Neutrophil (primary cell): ENCODE data around the gene PCDHGA2.

ENCODE experiments used
- H3K27ac ChIP-seq: fragments of 200-600 bp; sonication (generic); 2 replicates; pipeline ENCODE4 v1.5.1; 2016; ENCODE audit warnings: mild to moderate bottlenecking, moderate library complexity
- H3K27me3 ChIP-seq: fragments of 200-600 bp; sonication (generic); 2 replicates; pipeline ENCODE4 v1.6.0; 2016; ENCODE audit warnings: mild to moderate bottlenecking
- H3K36me3 ChIP-seq: fragments of 200-600 bp; sonication (generic); 2 replicates; pipeline ENCODE4 v1.5.1; 2017
- H3K4me1 ChIP-seq, 2 experiments: fragments of 200-600 bp in 1 of 2; sonication (generic) in 1 of 2; 1 replicate in 1 of 2; 2 replicates in 1 of 2; pipeline versions ENCODE4 v1.5.1 to v1.6.1; 2013 to 2016; ENCODE audit warnings: low read depth in 1 of 2, low read length in 1 of 2, mild to moderate bottlenecking in 1 of 2, moderate library complexity in 1 of 2; ENCODE audit not compliant: control insufficient read depth in 1 of 2, insufficient read depth in 1 of 2
- H3K4me3 ChIP-seq, 2 experiments: fragments of 200-600 bp in 1 of 2; sonication (generic) in 1 of 2; 1 replicate in 1 of 2; 2 replicates in 1 of 2; pipeline ENCODE4 v1.5.1; 2013 to 2016; ENCODE audit warnings: low read depth in 1 of 2, low read length in 1 of 2, mild to moderate bottlenecking in 1 of 2, moderate library complexity in 1 of 2
- H3K9me3 ChIP-seq: fragments of 200-600 bp; sonication (generic); 2 replicates; pipeline ENCODE4 v1.5.1; 2016
- TF ChIP-seq, protein P1 (sequence below): fragments of 200-600 bp; sonication (generic); IDR thresholded peaks from 2 replicates; pipeline ENCODE4 v1.5.1; 2016; ENCODE audit warnings: antibody characterized with exemption

The PCDHGA2 gene

DNA sequence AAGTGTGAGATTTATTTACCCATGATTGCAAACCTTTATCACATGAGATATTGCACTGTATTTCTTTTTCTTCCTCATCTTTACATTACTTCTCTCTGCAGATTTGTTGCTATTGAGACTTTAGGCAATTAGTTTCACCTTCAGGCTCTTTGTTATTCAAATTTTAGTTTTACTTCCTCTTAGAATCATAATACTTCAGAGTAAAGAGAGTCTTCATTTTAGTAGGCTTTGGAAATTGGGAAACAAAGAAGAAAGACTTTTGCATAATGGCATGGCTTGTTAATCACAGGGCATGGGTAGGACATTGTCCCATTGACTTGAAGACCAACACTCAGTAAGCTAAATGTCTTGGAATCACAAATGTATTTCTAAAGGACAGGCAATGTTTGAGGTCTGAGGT, 24.2 kb downstream of the PCDHGA2 start:
- no peaks in the 10 kb centered on the region for H3K4me1 ChIP-seq
- H3K9me3 ChIP-seq, result peaks cover 45% of the 10 kb centered on the region
- TF ChIP-seq, protein P1, sequence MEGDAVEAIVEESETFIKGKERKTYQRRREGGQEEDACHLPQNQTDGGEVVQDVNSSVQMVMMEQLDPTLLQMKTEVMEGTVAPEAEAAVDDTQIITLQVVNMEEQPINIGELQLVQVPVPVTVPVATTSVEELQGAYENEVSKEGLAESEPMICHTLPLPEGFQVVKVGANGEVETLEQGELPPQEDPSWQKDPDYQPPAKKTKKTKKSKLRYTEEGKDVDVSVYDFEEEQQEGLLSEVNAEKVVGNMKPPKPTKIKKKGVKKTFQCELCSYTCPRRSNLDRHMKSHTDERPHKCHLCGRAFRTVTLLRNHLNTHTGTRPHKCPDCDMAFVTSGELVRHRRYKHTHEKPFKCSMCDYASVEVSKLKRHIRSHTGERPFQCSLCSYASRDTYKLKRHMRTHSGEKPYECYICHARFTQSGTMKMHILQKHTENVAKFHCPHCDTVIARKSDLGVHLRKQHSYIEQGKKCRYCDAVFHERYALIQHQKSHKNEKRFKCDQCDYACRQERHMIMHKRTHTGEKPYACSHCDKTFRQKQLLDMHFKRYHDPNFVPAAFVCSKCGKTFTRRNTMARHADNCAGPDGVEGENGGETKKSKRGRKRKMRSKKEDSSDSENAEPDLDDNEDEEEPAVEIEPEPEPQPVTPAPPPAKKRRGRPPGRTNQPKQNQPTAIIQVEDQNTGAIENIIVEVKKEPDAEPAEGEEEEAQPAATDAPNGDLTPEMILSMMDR, result no peak
- H3K4me3 ChIP-seq, result no peak overlapping the region
- H3K36me3 ChIP-seq, result no peaks in the 10 kb centered on the region
- peaks cover 100% of the 10 kb centered on the region for H3K27me3 ChIP-seq
- H3K27ac ChIP-seq, result no peak overlapping the region

DNA sequence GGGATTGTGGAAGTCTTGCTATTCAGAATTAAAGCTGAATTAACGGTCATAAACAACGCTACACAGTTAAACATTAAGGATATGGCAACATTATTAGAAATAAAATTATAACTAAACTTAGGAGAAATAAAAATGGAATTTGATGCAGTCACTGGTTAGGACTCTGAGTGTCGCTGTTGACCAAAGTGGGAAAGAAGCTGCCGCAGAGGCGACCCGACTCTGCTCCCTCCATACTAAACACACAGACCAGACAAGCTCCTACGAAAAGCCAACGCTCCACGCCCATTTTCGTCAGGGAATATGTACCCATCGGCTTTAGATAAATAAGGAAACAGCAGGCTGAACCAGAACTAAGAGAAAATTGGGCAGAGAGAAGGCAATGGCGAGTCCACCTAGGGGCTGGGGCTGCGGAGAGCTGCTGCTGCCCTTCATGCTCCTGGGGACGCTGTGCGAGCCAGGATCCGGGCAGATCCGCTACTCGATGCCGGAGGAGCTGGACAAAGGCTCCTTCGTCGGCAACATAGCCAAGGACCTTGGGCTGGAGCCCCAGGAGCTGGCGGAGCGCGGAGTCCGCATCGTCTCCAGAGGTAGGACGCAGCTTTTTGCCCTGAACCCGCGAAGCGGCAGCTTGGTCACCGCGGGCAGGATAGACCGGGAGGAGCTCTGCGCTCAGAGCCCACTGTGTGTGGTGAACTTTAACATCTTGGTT, 25.5 kb downstream of the PCDHGA2 start, which contains the start of gene PCDHGA5:
PCDHGA5 (plus strand) TSS at position 211 of the 709 bp plus-strand sequence; CDS start at position 380, 169 bp downstream.
- no peaks in the 10 kb centered on the region for H3K36me3 ChIP-seq
- peaks cover 51% of the 10 kb centered on the region for H3K9me3 ChIP-seq
- TF ChIP-seq, protein P1, result no peak
- peaks cover 100% of the 10 kb centered on the region for H3K27me3 ChIP-seq
- no peak within 1 kb of the TSS for H3K27ac ChIP-seq
- no peaks in the 10 kb centered on the region for H3K4me1 ChIP-seq
- no peak within 1 kb of the TSS for H3K4me3 ChIP-seq

DNA sequence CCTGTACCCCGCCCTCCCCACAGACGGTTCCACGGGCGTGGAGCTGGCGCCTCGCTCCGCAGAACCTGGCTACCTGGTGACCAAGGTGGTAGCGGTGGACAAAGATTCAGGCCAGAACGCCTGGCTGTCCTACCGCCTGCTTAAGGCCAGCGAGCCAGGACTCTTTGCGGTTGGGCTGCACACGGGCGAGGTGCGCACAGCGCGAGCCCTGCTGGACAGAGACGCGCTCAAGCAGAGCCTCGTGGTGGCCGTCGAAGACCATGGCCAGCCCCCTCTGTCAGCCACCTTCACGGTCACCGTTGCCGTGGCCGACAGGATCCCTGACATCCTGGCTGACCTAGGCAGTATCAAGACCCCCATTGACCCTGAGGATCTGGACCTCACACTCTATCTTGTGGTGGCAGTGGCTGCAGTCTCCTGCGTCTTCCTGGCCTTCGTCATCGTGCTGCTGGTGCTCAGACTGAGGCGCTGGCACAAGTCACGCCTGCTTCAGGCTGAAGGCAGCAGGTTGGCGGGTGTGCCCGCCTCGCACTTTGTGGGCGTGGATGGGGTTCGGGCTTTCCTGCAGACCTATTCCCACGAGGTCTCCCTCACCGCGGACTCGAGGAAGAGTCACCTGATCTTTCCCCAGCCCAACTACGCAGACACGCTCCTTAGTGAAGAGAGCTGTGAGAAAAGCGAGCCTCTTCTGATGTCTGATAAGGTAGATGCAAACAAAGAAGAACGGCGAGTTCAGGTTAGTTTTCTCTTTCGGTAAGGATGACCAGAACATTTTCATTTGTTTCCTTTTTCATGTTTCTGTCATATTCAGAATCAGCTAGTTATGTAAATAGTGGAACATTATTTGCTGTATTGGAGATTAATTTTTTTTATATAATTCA, 27.7 kb downstream of the PCDHGA2 start:
- Histone ChIP-seq H3K4me3 (no peak overlapping the region), H3K27me3 (peaks cover 100% of the 10 kb centered on the region), H3K4me1 (no peaks in the 10 kb centered on the region), H3K36me3 (no peaks in the 10 kb centered on the region), H3K9me3 (peaks cover 43% of the 10 kb centered on the region), H3K27ac (no peak overlapping the region)
- TF ChIP-seq, protein P1, result no peak

DNA sequence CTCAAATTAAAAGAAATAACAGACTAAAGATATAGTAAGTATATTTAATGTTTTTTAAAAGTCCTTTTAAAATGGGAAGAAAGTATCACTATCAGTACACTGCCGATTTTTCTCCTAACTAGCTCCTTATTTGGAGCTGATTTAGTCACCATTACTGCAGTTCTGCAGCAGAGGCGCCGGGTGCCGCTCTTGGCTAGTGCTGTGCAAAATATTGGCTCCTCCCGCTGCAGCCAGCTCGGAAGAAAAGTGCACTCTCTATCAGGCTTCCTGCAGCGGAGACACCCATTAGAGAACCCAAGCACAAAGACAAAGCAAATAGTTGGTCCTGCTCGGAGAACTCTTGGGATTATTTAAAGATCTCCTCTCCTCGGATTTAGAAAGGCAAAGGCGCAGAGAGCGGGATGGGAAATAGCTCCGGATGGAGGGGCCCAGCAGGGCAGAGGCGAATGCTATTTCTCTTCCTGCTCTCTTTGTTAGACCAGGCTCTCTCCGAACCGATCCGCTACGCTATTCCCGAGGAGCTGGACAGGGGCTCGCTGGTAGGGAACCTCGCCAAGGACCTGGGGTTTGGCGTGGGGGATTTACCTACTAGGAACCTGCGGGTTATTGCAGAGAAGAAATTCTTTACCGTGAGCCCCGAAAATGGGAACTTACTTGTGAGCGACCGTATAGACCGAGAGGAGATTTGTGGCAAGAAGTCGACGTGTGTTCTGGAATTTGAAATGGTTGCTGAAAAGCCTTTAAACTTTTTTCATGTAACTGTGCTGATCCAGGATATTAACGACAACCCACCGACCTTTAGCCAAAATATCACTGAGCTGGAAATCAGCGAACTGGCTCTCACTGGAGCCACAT, 31.7 kb downstream of the PCDHGA2 start, which contains the start of gene PCDHGB3:
PCDHGB3 (plus strand) TSS at position 249 of the 855 bp plus-strand sequence; CDS start at position 402, 153 bp downstream.
- no peak within 1 kb of the TSS for H3K27ac ChIP-seq
- TF ChIP-seq, protein P1, result no peak
- no peaks in the 10 kb centered on the region for H3K36me3 ChIP-seq
- H3K9me3 ChIP-seq, result peaks cover 44% of the 10 kb centered on the region
- no peaks in the 10 kb centered on the region for H3K4me1 ChIP-seq
- H3K4me3 ChIP-seq, result no peak within 1 kb of the TSS
- H3K27me3 ChIP-seq, result peaks cover 100% of the 10 kb centered on the region
